HUES64 (cell line): ENCODE measurements around the gene FAM53A.
"Not testable (repeated sequence)": the region's sequence is repeated elsewhere in the genome, so short reads cannot be mapped to it uniquely, and the experiment has no call there.

Source experiments
- H3K27ac ChIP-seq: 2 replicates; pipeline ENCODE4 v1.7.0; 2013; ENCODE audit warnings: low read depth, low read length, inconsistent platforms
- H3K27me3 ChIP-seq: 2 replicates; pipeline ENCODE4 v1.6.1; 2013; ENCODE audit warnings: mild to moderate bottlenecking, low read length; ENCODE audit not compliant: insufficient read depth
- H3K36me3 ChIP-seq: 2 replicates; pipeline ENCODE4 v1.6.1; 2013; ENCODE audit warnings: mild to moderate bottlenecking, low read length; ENCODE audit not compliant: insufficient read depth
- H3K4me1 ChIP-seq: 2 replicates; pipeline ENCODE4 v1.6.1; 2013; ENCODE audit warnings: mild to moderate bottlenecking, low read length, moderate library complexity; ENCODE audit not compliant: insufficient read depth
- H3K4me3 ChIP-seq: 2 replicates; pipeline ENCODE4 v1.5.1; 2013; ENCODE audit warnings: mild to moderate bottlenecking, low read length, moderate library complexity
- H3K9ac ChIP-seq: 2 replicates; pipeline ENCODE4 v1.6.1; 2013; ENCODE audit warnings: mild to moderate bottlenecking, low read depth, low read length
- H3K9me3 ChIP-seq: 2 replicates; pipeline ENCODE4 v1.6.1; 2013; ENCODE audit warnings: low read depth, low read length; ENCODE audit not compliant: insufficient read depth
- WGBS: fragments of 150-250, 120-280 bp; methylation state at CpG from one replicate; pipeline ENCODE4 v1.1.7; 2013; ENCODE audit warnings: missing lambda C conversion rate; 5-methylcytosine and 5-hydroxymethylcytosine counted together

FAM53A gene

DNA sequence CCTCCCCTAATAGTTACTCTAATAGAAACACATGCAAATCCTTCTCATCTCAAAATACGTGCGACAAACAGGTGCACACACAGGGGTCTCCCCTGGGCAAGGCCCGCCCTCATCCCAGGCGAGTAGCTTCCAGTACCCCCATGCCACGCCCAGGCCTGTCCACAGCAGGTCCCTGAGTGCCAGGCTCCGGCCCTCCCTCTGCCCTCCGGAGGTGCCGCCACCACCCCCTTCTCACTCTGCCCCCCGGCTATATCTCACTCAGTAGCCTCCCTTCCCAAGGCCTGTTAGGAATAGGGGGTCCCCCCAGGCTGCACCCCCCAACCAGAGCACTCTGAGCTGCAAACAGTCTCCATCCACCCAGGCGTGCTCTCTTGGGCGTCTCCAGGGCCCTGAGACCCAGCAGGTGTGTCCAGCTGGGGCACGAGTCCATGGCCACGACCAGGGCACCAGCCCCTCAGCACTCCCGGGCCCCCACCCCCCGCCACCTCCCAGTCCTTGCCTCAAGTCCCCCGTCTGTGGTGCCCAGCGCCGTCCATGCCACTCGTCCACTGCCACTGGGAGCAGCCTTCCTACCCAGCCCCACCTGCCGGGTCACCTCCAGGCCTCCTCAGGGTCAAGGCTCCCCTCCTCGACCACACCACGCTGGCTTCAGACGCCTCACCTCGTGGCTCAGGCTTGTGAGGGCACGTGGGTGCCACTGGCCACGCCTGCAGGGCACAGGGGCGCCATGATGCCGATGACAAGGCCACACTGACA is 41.7 kb downstream of the FAM53A start:
- H3K36me3 ChIP-seq: no peaks in the 10 kb centered on the region
- H3K27me3 ChIP-seq: no peaks in the 10 kb centered on the region
- H3K4me3 ChIP-seq: no peak overlapping the region
- H3K27ac ChIP-seq: no peak overlapping the region
- H3K4me1 ChIP-seq: peaks cover 4% of the 10 kb centered on the region; the same call in 1 of the 2 replicates
- H3K9me3 ChIP-seq: no peaks in the 10 kb centered on the region
- 94% methylated on average over 28 of the region's 28 CpGs for WGBS
- H3K9ac ChIP-seq: no peak overlapping the region

DNA sequence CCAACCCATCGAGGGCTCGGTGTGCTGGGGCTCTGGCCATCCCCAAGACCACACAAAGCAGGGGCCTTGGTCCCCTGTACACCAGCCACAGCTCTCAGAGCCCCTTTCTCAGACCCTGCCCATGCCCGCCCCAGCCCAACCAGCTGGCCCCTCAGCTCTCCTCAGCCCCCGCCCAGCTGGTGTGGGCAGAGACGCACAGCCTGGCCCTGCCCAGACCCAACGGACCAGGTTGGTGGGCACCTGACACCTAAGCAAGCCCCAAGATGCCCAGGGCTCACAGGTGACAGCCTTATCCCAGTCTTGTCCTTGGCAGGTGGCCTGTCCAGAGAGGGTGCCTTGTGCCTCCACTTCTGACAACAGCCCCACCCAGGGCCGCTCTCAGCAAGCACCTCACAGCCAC is 42.4 kb downstream of the FAM53A start:
- Histone ChIP-seq H3K4me3 (no peak overlapping the region), H3K4me1 (peaks cover 4% of the 10 kb centered on the region; the same call in 1 of the 2 replicates), H3K9me3 (no peaks in the 10 kb centered on the region), H3K27ac (no peak overlapping the region), H3K36me3 (no peaks in the 10 kb centered on the region), H3K9ac (no peak overlapping the region), H3K27me3 (no peaks in the 10 kb centered on the region)
- 94% methylated on average over 7 of the region's 7 CpGs for WGBS

DNA sequence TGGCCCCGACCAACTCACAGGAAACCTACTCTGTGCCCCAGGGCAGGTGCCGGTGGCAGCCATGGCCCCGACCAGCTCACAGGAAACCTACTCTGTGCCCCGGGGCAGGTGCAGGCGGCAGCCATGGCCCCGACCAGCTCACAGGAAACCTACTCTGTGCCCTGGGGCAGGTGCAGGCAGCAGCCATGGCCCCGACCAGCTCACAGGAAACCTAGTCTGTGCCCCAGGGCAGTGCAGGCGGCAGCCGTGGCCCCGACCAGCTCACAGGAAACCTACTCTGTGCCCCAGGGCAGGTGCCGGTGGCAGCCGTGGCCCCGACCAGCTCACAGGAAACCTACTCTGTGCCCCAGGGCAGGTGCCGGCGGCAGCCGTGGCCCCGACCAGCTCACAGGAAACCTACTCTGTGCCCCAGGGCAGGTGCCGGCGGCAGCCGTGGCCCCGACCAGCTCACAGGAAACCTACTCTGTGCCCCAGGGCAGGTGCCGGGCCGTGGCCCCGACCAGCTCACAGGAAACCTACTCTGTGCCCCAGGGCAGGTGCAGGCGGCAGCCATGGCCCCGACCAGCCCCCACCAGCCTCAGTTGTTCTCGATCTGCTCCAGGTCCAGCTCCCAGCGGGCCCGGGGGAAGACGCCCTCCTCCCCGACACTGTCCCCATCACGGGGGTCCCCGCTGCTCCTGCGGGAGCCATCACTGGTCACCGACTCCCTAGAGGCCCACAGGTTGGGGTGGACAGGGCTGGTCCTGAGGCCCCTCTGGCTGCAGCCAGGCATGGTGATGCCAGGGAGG is 43.2 kb downstream of the FAM53A start:
- not testable (repeated sequence) for H3K4me1 ChIP-seq, H3K9me3 ChIP-seq, H3K9ac ChIP-seq, H3K4me3 ChIP-seq, H3K27ac ChIP-seq, H3K36me3 ChIP-seq, H3K27me3 ChIP-seq
- 92% methylated on average over 35 of the region's 35 CpGs for WGBS

DNA sequence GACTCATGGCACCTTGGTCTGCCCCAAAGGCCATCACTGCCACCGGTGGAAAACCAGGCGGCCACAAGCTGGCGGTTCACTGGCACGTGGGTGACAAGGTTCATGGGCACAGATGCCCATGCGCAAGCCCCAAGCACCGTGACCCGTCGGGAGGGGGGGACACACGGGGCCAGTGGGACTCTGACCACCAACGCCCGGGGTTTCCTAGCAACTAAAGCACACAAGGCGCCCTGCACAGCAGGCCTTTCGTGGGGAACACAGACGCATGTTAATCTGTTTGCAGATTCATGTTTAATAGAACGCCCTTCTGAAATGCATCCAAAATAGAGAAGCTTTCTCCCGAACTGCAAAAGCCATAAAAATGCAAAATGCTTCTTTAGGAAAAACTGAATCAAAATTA is 43.9 kb downstream of the FAM53A start:
- 91% methylated on average over 16 of the region's 16 CpGs for WGBS
- H3K4me1 ChIP-seq: peaks cover 4% of the 10 kb centered on the region; the same call in 1 of the 2 replicates
- H3K9me3 ChIP-seq: no peaks in the 10 kb centered on the region
- H3K4me3 ChIP-seq: no peak overlapping the region
- no peak overlapping the region for H3K9ac ChIP-seq
- H3K27me3 ChIP-seq: no peaks in the 10 kb centered on the region
- H3K36me3 ChIP-seq: no peaks in the 10 kb centered on the region
- no peak overlapping the region for H3K27ac ChIP-seq

DNA sequence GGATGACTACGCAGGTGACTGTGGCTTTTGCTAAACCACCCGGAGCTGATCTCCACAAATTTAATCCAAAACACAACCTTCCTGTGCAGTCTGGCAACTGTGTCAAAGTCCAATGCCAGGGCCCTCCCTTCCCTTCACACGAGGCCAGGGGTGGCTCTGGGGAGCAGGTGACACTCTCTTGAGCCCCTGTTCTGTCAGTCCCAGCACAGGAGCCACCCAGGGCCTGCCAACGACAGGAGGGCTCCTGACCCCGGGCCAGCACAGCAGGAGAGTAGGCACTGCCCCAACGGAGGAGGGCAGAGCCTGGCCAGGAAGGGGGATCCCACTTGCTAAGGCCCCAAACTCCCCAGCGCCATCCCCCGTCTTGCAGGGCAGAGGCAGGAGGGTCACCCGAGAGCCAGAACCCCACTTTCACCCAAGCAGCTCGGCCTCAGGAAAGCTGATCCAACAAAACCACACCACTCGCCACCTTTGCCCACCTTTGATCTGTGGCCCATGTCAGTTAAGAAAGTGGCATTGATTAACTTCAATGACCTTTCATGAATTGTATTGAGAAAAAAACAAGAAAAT is 44.7 kb downstream of the FAM53A start:
- H3K27me3 ChIP-seq: no peaks in the 10 kb centered on the region
- H3K4me1 ChIP-seq: no peaks in the 10 kb centered on the region
- H3K4me3 ChIP-seq: no peak overlapping the region
- H3K9me3 ChIP-seq: no peaks in the 10 kb centered on the region
- no peak overlapping the region for H3K27ac ChIP-seq
- H3K36me3 ChIP-seq: no peaks in the 10 kb centered on the region
- H3K9ac ChIP-seq: no peak overlapping the region
- 86% methylated on average over 11 of the region's 11 CpGs for WGBS

DNA sequence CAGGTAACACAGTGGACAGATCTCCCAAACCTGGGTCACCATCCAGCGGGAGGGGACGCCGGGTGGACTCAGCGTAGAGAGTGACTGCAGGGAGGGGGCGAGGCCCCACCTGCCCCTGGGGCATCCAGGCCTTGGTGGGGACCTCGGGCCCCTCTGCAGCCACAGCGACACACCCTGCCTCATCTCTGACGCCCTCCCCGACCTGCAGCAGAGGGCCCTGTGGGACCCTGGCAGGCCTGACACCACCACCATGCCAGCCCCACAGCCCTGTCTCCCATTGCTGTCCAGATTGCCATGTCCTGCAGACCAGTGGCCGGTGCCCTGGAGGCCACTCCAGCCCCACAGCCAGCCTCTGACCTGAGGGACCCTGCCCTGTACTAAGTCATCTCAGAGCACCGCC is 45.2 kb downstream of the FAM53A start:
- Histone ChIP-seq H3K9me3 (no peaks in the 10 kb centered on the region), H3K4me3 (no peak overlapping the region), H3K36me3 (no peaks in the 10 kb centered on the region), H3K9ac (no peak overlapping the region), H3K27ac (no peak overlapping the region), H3K27me3 (no peaks in the 10 kb centered on the region), H3K4me1 (no peaks in the 10 kb centered on the region)
- 96% methylated on average over 11 of the region's 11 CpGs for WGBS

DNA sequence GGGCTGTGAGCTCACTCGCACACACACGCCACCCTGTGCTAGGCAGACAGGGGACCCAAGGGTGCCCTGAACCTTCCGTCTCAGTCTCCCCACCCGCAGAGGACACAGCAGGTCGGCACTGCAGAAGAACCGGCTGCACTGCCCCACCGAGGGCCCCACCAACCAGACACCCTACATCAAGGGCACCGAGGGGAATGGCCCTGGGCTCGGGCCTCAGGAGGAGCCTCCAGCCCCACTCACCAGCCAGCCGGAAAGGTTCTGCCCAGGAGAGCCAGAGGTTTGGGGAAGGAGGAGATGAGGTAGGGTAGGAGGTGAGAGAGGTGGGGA is 45.9 kb downstream of the FAM53A start:
- no peaks in the 10 kb centered on the region for H3K4me1 ChIP-seq
- no peaks in the 10 kb centered on the region for H3K9me3 ChIP-seq
- no peak overlapping the region for H3K9ac ChIP-seq
- H3K36me3 ChIP-seq: no peaks in the 10 kb centered on the region
- H3K27ac ChIP-seq: no peak overlapping the region
- H3K4me3 ChIP-seq: no peak overlapping the region
- H3K27me3 ChIP-seq: no peaks in the 10 kb centered on the region
- 94% methylated on average over 10 of the region's 10 CpGs for WGBS

DNA sequence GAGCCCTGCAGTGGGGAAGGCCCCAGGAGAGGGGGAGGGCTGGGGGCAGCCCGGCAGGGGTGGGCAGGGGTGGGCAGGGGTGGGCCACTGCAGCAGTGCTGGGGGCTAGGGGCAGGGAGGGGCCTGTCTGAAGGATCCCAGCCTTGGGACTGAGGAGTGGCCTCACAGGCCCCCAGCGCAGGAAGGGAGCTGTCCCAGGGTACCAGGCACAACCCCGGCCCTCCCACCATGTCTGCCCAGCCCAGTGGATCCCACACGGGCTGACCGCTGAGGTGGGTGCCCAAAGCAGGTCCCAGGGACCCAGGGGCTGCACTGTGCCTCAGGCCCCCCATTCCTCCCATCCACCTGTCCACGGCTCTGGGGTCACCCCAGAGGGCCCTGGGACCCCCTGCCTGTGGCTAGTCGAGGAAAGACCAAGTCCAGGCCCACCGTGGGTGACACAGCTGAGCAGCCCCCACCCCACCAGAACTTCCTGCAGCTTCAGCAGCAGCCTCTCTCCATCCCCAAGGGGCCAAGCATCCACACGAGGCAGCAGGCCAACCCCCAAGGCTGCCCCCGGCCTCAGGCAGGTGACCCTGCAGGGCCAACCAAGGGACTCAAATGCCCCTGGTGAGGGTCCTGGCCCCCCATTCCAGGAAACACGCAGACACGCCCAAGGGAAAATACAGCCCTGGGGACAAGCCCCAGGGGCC is 46.4 kb downstream of the FAM53A start:
- 86% methylated on average over 12 of the region's 12 CpGs for WGBS
- no peak overlapping the region for H3K9ac ChIP-seq

DNA sequence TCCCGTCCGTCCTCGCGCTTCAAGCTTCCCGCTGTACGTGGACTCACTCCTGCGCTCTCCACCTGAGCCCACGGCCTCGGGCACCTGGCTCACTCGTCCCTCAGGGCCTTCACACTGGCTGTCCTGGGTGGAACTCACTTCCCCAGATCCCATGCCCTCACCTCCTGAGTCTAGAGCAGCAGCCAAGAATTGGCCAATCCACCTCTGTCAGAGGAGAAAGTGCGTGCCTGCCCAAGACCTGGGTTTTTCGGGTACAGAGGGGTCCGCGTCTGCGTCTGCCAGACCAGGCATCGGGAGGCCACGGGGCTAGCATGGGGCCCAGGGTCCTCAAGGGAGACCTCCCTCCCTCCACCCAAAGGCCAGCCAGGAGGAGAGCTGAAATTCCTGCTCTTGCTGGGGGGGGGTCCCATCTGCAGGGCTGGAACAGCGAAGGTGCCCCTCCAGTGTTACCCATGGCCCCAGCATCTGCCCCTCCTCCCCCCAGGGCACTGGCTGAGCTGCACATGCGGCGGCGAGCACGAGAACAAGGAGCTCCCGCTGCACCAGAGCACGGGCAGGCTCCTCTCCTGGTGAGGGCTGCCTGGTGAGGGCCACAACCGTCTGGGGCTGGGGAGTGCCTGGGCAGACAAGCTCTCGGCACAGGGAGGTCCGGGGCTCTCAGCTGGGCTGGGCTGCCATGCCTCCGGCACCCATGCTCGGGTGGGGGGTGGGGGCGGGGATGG is 47.5 kb downstream of the FAM53A start:
- Histone ChIP-seq H3K27ac (no peak overlapping the region), H3K4me3 (no peak overlapping the region), H3K4me1 (no peaks in the 10 kb centered on the region), H3K36me3 (no peaks in the 10 kb centered on the region), H3K9ac (no peak overlapping the region), H3K27me3 (no peaks in the 10 kb centered on the region), H3K9me3 (no peaks in the 10 kb centered on the region)
- 91% methylated on average over 30 of the region's 30 CpGs for WGBS

More for the DNA sequence above, 46.4 kb downstream of the FAM53A start:
- Histone ChIP-seq H3K36me3 (no peaks in the 10 kb centered on the region), H3K4me1 (no peaks in the 10 kb centered on the region), H3K9me3 (no peaks in the 10 kb centered on the region), H3K27me3 (no peaks in the 10 kb centered on the region), H3K4me3 (no peak overlapping the region), H3K27ac (no peak overlapping the region)

DNA sequence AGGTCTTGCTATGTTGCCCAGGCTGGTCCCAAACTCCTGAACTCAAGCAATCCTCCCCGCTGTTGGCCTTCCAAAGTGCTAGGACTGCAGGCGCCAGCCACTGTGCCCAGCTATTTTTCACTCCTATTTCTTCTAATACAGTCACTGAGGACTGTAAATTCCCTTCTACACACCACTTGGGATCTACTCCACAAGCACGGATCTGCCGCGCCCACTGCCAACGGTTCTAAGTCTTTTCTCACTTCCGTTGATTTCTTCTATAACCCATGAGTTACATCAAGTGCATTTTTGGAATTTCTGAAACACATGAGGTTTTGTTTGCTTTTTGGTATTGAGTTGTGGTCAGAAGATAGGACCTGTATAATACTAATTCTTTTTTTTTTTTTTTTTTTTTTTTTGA is 48.6 kb downstream of the FAM53A start:
- Histone ChIP-seq H3K27ac (no peak overlapping the region), H3K9ac (no peak overlapping the region), H3K36me3 (no peaks in the 10 kb centered on the region), H3K9me3 (no peaks in the 10 kb centered on the region), H3K27me3 (no peaks in the 10 kb centered on the region), H3K4me1 (no peaks in the 10 kb centered on the region), H3K4me3 (no peak overlapping the region)
- 94% methylated on average over 7 of the region's 7 CpGs for WGBS
